Peyer's patch (tissue), 4 donors: Measurements from ENCODE around the gene P4HB. TPM values are rescaled to one million over a fixed set of nuclear protein-coding genes. Genes with fewer than 3 reads are reported as not detected.
A peak's percentile ranks its signal among the peaks of the same experiment; 100 is the strongest.

ENCODE experiments used
- DNase-seq, 3 donors: peaks; one replicate each; pipeline ENCODE4 v3.0.0-alpha.2; 2017 to 2019
- H3K27ac ChIP-seq, 4 donors: fragments of 200-600 bp; sonication (generic); one replicate each; pipeline ENCODE4 v1.5.1; 2016 to 2019
- H3K27me3 ChIP-seq, 2 donors: fragments of 200-600 bp; sonication (generic); one replicate each; pipeline ENCODE4 v1.5.1; 2019
- H3K36me3 ChIP-seq, 3 donors: fragments of 200-600 bp; sonication (generic); one replicate each; pipeline ENCODE4 v1.5.1; 2016 to 2019
- H3K4me1 ChIP-seq, 4 donors: fragments of 200-600 bp; sonication (generic); one replicate each; pipeline ENCODE4 v1.5.1; 2016 to 2019
- H3K4me3 ChIP-seq, 4 donors: fragments of 200-600 bp; sonication (generic); 1 replicate in 3 of 4; 2 replicates in 1 of 4; pipeline ENCODE4 v1.5.1; 2016 to 2019; ENCODE audit warnings: mild to moderate bottlenecking in 1 of 4
- H3K9me3 ChIP-seq, 4 donors: fragments of 200-600 bp; sonication (generic); one replicate each; pipeline ENCODE4 v1.5.1; 2016 to 2019; ENCODE audit warnings: mild to moderate bottlenecking in 1 of 4
- CTCF ChIP-seq, 6 experiments: fragments of 450-650 bp in 4 of 6; fragments of 200-600 bp in 2 of 6; sonication (generic) in 1 of 6; IDR thresholded peaks; one replicate each; pipeline ENCODE4 v1.5.1; 2017 to 2019; ENCODE audit warnings: antibody characterized with exemption in 6 of 6, mild to moderate bottlenecking in 3 of 6, moderate library complexity in 1 of 6
- POLR2A ChIP-seq, 2 donors: fragments of 450-650 bp; IDR thresholded peaks; one replicate each; pipeline ENCODE4 v1.5.1; 2017; ENCODE audit warnings: antibody characterized with exemption in 2 of 2, mild to moderate bottlenecking in 2 of 2, moderate library complexity in 2 of 2
- total RNA-seq, 4 donors: library from RNA; depleted of rRNA; stranded (reverse); fragments of >200 nt; gene quantifications; one replicate each; pipeline ENCODE4 v1.1.0, GENCODE V29; 2016

Gene P4HB
- total RNA-seq, 4 donors from 2014 or later = 326 to 1,290 (median 1,196) TPM

GRCh38 chr17:81821147-81821546 lies 39.2 kb downstream of the P4HB start:
- no peak for DNase-seq
- Histone ChIP-seq H3K27me3 (no peaks in the 10 kb centered on the region), H3K4me3 (peak overlapping the region in 1 of 4 donors; percentile 18), H3K36me3 (peaks cover 0 to 7% (median 0%) of the 10 kb centered on the region in 3 donors), H3K9me3 (no peaks in the 10 kb centered on the region), H3K4me1 (peaks cover 0 to 15% (median 8%) of the 10 kb centered on the region in 4 donors), H3K27ac (peak overlapping the region in 2 of 4 donors; percentile 86 to 92)
- no peak for TF ChIP-seq CTCF (IDR thresholded peaks at IDR 0.05)
- TF ChIP-seq POLR2A (IDR thresholded peaks at IDR 0.05) = no peak

- Histone ChIP-seq H3K4me1 (peaks cover 0 to 15% (median 8%) of the 10 kb centered on the region in 4 donors), H3K9me3 (no peaks in the 10 kb centered on the region), H3K27ac (no peak overlapping the region), H3K4me3 (no peak overlapping the region), H3K27me3 (no peaks in the 10 kb centered on the region), H3K36me3 (peaks cover 0 to 7% (median 0%) of the 10 kb centered on the region in 3 donors)
- DNase-seq = no peak
- TF ChIP-seq CTCF (IDR thresholded peaks at IDR 0.05) (no peak), POLR2A (IDR thresholded peaks at IDR 0.05) (no peak)
These were observed 40.6 kb downstream of the P4HB start for GRCh38 chr17:81819708-81820107.

- no peak overlapping the region for H3K27ac ChIP-seq
- TF ChIP-seq CTCF (IDR thresholded peaks at IDR 0.05) = no peak
- no peak for TF ChIP-seq POLR2A (IDR thresholded peaks at IDR 0.05)
These were observed 42.6 kb downstream of the P4HB start for GRCh38 chr17:81817758-81818147.

GRCh38 chr17:81815646-81815986 lies 44.7 kb downstream of the P4HB start:
- DNase-seq = no peak
- H3K27me3 ChIP-seq = no peaks in the 10 kb centered on the region

More at GRCh38 chr17:81817758-81818147, 42.6 kb downstream of the P4HB start:
- no peak for DNase-seq
- Histone ChIP-seq H3K9me3 (no peaks in the 10 kb centered on the region), H3K4me3 (no peak overlapping the region), H3K27me3 (no peaks in the 10 kb centered on the region), H3K36me3 (no peaks in the 10 kb centered on the region), H3K4me1 (peaks cover 0 to 15% (median 8%) of the 10 kb centered on the region in 4 donors)

GRCh38 chr17:81814748-81815645 lies 45.3 kb downstream of the P4HB start:
- Histone ChIP-seq H3K27ac (no peak overlapping the region), H3K4me1 (no peaks in the 10 kb centered on the region), H3K36me3 (no peaks in the 10 kb centered on the region), H3K27me3 (no peaks in the 10 kb centered on the region), H3K4me3 (no peak overlapping the region), H3K9me3 (no peaks in the 10 kb centered on the region)
- no peak for TF ChIP-seq CTCF (IDR thresholded peaks at IDR 0.05)
- no peak for TF ChIP-seq POLR2A (IDR thresholded peaks at IDR 0.05)
- DNase-seq = no peak

More at GRCh38 chr17:81815646-81815986, 44.7 kb downstream of the P4HB start:
- Histone ChIP-seq H3K4me3 (no peak overlapping the region), H3K4me1 (no peaks in the 10 kb centered on the region), H3K36me3 (no peaks in the 10 kb centered on the region), H3K27ac (no peak overlapping the region), H3K9me3 (no peaks in the 10 kb centered on the region)
- no peak for TF ChIP-seq CTCF (IDR thresholded peaks at IDR 0.05)
- TF ChIP-seq POLR2A (IDR thresholded peaks at IDR 0.05) = no peak
